HG03280 (cell line): ENCODE results near the gene CHN2.

Experiments
- ATAC-seq: cut with Tn5 transposase; IDR thresholded peaks from one replicate; pipeline ENCODE4 v1.9.1; 2021; ENCODE audit warnings: mild to moderate bottlenecking, moderate library complexity; ENCODE audit not compliant: unreplicated experiment

CHN2 gene

DNA sequence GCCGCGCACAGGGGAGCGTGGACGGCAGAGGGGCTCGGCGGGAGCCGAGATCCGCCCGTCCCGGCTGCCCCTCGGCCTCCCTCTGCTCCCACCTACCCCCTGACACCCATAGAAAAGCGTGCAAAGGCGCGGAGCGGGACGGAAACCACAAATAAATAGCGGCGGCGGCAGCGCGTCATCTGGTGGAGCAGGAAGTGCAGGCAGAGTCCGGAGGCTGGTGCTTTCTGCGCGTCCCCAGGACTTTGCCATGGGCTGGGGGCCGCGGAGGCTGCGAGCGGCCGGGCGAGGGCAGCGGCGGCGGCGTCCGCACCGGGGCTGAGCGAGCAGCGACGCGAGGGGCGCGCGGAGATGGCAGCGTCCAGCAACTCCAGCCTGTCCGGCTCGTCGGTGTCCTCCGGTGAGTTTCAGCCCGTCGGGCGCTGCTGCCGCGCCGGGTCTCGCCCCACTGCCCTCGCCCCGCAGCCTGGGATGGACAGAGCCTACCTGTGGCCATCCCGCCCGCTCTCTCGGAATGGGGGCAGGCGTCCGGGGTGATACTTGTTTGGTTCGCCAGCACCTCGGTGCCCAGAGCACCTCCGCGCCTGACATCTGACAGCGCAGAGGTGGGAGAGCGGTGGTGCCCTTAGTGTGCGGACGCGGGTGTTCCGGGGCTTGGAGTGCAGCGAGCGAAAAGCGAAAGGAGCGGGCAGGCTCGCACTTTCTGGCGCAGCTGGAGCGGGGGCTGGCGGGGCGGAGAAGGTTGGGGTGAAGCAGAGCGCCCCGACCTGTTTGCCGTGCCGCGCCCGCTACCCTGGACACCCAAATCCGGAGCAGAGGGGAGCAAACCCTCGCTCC lies at the start of gene CHN2:
Gene CHN2, plus strand, starts transcription at position 182 of the 834 bp plus-strand sequence.
- no peak for ATAC-seq

- ATAC-seq: no peak
These were observed 49.0 kb upstream of the CHN2 start for GRCh38 chr7:29145553-29146056.

- ATAC-seq: no peak
These were observed 48.4 kb upstream of the CHN2 start, which contains the start of gene CPVL for GRCh38 chr7:29146057-29146706. Gene CPVL, minus strand, starts transcription at chr7:29146537. Its CDS starts 25,476 bp downstream, at chr7:29121061.

DNA sequence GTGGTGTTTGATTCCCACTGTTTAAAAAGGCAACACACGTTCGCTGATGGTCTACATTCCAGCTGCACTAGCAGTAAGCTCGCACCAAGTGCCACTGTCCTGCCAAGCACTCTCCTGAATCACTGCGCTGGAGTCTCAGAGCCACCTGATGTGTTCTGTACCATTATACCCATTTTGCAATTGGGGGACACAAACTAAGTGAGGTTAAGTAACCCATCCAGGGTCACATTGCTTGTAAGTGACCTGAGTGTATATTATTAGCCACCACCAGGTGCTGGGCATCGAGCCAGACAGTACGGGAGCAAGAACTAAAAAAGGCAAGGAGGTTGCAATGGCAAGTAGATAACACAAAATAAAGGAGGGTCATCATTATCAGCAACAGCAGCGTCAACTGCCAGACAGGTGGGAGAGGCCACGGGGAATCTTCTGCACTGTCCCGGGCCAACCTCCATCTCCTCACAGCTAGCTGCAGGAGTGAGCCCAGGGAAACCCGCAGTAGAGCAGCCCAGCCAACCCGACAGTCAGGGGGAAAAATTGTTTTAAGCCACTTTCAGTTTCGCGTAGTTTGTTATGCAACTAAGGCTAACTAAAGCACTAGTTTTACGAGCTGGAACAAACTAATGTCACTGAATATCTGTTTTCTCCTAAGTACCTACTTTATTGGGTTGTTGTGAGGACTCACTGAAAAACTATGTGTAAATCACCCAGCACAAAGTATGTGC lies 47.5 kb upstream of the CHN2 start:
- no peak for ATAC-seq

GRCh38 chr7:29147821-29148220 lies 46.8 kb upstream of the CHN2 start:
- no peak for ATAC-seq

- no peak for ATAC-seq
These were observed 45.5 kb upstream of the CHN2 start for GRCh38 chr7:29149036-29149435.

- no peak for ATAC-seq
These were observed 43.7 kb upstream of the CHN2 start for GRCh38 chr7:29150856-29151255.

DNA sequence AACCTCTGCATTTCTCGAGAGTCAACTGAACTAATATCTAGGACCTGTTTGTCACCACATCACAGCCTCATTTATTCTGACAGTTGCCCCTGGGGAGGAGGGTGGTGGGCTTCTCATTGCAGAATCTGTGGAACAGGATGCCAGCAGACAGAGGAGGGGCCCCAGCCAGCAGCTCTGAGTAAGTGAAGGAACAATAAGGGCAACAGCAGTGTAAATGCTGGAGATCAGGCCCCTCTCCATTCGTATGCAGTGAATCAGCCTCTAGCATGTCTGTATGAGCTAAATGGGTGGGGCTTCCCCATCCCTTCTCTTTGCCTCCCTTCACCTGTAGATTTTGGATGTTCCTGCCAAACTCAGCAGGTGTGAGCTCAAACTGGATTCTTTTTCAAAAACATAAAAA lies 40.5 kb upstream of the CHN2 start:
- no peak for ATAC-seq

DNA sequence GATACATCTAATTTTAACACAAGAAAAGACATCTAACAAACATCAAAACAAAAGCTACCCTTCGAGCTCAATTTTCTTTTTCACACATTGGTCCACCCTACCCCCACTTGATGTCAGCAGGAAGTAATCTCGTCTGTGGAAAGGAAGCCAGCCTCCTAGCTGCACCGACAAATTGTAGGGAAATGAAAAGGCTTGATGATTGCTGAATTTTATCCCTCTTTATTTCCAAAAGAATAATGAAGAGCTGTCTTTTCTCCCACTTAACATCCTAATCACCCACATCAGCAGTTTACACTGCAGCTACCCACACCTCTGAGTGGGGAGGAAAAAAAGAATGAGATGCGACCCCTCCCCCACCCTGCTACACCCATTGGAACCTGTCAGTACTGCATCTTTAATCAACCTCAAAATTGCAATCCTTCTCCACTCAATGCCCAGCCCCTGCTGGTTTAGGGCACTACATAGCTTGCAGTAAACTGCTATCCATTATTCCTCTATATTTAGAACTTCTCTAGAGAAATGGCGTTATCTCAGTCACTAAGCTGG lies 37.6 kb upstream of the CHN2 start:
- ATAC-seq: no peak

- no peak for ATAC-seq
These were observed 35.7 kb upstream of the CHN2 start for GRCh38 chr7:29158795-29159423.

DNA sequence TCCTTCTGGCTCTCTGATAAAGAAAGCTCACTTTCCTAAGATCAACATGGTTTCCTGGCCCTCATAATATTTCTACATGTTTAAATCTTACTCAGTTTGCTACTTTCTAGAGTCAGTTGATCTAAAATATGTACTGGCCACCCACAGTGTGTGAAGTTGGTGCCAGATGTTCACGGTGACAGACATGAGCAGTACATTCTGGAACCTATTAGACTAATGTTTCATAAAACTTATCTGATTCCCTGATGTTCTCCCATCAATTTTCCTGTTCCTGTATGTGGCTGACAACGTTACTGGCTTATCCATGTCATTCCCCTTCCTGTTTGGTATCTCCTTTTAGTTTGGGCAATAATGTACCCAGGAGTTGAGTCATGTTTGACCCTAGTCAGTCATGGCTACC lies 34.5 kb upstream of the CHN2 start:
- ATAC-seq: no peak

- no peak for ATAC-seq
These were observed 33.3 kb upstream of the CHN2 start for GRCh38 chr7:29161231-29161630.

- no peak for ATAC-seq
These were observed 32.0 kb upstream of the CHN2 start for GRCh38 chr7:29162577-29162976.

DNA sequence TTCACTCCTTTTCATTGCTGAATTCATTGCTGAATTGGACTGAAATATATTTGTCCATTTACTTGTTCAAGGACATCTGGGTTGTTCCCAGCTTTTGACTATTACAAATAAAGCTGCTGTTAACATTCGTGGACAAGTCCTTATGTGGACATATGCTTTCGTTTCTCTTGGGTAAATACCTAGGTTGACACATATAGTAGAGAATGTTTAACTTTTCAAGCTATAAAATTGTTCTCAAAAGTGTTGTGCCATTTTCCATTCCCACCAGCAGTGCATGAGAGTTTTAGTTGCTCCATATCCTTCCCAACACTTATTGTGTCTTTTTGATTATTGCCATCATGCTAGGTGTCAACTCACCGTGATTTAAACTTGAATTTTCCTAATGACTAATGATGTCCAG lies 30.7 kb upstream of the CHN2 start:
- no peak for ATAC-seq

DNA sequence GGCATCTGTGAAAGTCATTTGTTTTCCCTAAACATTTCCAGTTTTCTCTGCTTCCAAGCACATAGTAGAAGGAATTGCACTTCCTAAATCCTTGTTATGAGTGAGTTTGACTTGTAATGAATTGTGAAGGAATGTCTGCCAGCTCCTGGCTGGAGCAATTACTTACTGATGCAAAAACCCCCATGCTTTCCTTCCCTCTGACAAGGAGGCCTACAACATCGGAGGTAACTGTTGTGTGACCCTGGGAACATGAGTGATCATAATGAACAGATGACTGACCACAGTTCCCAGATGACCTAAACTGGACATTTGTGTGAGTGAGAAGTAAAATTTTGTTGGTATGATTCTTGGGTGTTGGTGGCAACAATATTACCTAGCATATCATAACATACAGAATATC lies 26.9 kb upstream of the CHN2 start:
- no peak for ATAC-seq

- no peak for ATAC-seq
These were observed 23.8 kb upstream of the CHN2 start for GRCh38 chr7:29170781-29171180.

DNA sequence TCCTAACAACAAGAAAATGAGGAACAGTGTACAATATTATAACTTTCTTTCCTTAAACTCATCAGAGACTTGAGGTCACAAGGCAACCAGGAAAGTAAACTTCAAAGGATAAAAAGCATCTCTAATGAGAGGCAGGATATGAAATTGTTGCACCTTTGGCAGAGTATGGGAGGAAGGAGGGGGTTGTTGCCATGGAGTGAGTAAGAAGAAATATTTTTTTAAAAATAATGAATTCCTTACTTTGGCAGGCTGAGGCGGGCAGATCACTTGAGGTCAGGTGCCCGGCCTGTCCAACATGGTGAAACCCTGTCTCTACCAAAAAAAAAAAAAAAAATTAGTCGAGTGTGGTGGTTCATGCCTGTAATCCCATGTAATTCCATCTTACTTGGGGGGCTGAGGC lies 21.1 kb upstream of the CHN2 start:
- no peak for ATAC-seq

DNA sequence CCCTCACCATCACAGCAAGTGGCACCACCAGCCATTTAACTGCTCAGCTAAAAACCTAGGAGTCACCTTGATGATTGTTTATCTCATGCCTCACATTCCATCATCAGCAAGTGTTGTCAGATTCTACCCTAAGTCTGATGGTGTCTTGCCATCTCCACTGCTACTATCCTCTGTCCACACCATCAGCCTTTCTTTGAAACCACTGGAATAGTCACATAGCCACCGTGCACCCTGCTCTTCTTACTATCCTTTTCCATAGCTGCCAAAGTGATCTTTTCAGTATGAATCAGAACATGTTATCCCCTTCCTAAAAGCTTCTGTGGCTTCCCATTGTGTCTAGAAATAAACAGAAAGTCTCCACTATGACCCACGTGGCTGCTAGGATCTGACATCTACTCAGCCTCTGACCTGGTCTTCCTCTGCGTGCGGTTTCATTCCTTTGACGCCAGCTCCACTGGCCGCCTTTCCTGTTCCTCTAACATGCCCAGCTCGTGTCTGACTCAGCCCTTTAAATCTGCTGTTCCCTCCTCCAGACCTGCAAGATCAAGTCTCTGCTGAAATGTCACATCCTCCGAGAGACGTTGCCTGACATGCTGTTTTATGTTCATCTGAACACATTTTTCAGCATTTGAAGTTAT lies 16.5 kb upstream of the CHN2 start:
- ATAC-seq: no peak

DNA sequence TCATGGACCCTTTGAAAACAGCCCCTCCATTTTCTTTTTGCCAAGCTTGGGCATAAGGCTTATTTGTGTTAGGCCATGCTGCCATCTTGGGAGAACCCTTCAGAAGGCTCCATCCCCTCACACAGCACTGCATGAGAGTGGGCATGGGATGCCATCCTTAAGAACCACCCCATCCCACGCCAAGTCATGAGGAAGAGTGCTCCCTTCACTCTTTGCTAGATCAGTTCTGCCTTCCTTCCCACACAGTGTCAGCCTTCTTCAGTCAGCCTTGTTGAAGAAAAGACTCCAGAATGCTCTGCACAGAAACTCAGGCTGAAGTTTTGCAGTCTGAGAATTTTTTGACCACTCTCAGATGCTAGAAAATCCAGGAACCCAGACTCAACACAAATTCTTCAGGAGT lies 15.5 kb upstream of the CHN2 start:
- no peak for ATAC-seq

- ATAC-seq: no peak
These were observed 10.0 kb upstream of the CHN2 start for GRCh38 chr7:29184599-29184998.
